NCI-H2081 treated with DMSO at 0.1 percent for 48 hours (cell line): ENCODE results near the gene SOD1.
"Not testable (repeated sequence)": the region's sequence is repeated elsewhere in the genome, so short reads cannot be mapped to it uniquely, and the experiment has no call there.

Experiments
- DNase-seq: peaks from one replicate; lab custom pipeline; 2025; lab: John Stamatoyannopoulos, UW

The SOD1 gene

DNA sequence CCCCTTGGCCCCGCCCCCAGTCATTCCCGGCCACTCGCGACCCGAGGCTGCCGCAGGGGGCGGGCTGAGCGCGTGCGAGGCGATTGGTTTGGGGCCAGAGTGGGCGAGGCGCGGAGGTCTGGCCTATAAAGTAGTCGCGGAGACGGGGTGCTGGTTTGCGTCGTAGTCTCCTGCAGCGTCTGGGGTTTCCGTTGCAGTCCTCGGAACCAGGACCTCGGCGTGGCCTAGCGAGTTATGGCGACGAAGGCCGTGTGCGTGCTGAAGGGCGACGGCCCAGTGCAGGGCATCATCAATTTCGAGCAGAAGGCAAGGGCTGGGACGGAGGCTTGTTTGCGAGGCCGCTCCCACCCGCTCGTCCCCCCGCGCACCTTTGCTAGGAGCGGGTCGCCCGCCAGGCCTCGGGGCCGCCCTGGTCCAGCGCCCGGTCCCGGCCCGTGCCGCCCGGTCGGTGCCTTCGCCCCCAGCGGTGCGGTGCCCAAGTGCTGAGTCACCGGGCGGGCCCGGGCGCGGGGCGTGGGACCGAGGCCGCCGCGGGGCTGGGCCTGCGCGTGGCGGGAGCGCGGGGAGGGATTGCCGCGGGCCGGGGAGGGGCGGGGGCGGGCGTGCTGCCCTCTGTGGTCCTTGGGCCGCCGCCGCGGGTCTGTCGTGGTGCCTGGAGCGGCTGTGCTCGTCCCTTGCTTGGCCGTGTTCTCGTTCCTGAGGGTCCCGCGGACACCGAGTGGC lies at the start of gene SOD1:
SOD1 (plus strand) TSS at position 158 of the 723 bp plus-strand sequence; CDS start at position 235, 77 bp downstream.
- DNase-seq = peak; percentile 65

DNA sequence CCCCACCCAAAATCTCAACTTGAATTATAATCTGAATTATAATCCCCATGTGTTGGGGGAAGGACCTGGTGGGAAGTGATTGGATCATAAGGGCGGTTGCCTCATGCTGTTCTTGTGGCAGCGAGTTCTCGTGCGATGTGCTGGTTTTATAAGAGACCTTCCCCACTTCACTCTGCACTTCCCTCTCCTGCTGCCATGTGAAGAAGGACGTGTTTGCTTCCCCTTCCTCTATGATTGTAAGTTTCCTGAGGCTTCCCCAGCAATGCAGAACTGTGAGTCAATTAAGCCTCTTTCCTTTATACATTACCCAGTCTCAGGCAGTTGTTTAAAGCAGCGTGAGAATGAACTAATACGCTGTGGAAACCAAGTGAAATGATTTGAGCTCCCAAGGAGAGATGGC lies 48.0 kb upstream of the SOD1 start:
- DNase-seq = no peak

DNA sequence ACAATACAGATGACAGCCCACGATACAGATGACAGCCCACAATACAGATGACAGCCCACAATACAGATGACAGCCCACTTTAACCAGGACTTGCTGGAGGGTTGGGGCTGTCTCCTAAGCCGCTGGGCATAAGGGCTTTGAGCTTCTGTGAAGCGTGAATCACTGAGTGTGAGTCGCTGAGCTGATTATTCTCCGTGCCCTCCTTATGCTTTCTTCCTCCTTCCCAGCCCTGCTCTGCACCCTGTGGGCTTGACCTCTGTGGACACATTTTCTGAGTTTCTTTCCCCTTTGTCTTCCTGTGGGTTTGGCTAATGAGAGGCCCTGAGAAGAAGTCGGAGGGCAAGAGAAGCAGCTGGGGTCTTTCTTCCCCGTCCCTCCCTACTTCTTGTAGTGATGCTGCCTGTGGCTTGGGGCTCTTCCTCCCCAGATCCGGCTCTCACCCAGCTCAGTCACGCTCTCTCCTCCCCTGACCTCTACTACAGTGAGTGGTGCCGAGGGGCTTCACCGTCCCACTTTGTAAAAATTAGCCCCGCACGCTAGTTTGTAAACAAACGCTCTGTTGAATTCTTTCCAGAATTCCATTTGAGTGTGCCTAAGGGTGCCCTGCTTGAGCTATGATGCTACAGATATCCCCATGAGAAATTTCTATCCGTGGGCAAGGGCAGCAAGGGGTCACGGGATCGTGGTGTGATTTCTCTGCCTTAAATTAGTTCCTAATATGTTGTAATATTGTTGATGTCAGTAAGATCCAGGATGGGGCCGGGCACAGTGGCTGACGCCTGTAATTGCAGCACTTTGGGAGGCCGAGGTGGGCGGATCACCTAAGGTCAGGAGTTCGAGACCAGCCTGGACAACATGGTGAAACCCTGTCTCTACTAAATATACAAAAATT lies 46.4 kb upstream of the SOD1 start:
- DNase-seq = no peak

DNA sequence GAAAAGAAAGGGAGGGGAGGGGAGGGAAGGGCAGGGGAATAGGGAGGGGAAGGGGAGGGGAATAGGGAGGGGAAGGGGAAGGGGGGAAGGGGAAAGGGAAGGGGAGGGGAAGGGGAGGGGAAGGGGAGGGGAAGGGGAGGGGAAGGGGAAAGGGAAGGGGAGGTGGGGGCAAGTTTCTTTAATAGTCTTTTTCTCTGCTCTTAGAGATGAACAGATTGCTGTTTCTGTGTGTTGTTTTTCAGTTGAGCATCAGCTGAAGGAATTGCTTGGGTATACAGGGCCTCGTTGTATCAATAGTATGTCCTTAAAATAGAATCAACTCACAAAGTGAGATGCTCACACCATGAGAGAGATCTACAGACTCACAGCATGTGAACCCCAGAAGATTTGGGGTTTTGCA lies 44.8 kb upstream of the SOD1 start:
- no peak for DNase-seq

DNA sequence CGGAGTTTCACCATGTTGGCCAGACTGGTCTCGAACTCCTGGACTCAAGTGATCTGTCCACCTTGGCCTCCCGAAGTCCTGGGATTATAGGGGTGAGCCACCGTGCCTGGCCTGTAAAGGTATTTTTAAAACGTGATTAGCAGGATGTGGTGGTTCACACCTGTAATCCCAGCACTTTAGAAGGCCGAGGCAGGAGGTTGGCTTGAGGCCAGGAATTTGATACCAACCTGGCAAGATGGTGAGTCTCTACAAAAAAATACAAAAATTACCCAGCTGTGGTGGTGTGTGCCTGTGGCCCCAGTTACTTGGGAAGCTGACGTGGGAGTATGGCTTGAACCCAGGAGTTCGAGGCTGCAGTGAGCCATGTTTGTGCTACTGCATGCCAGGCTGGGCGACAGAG lies 43.3 kb upstream of the SOD1 start:
- no peak for DNase-seq

DNA sequence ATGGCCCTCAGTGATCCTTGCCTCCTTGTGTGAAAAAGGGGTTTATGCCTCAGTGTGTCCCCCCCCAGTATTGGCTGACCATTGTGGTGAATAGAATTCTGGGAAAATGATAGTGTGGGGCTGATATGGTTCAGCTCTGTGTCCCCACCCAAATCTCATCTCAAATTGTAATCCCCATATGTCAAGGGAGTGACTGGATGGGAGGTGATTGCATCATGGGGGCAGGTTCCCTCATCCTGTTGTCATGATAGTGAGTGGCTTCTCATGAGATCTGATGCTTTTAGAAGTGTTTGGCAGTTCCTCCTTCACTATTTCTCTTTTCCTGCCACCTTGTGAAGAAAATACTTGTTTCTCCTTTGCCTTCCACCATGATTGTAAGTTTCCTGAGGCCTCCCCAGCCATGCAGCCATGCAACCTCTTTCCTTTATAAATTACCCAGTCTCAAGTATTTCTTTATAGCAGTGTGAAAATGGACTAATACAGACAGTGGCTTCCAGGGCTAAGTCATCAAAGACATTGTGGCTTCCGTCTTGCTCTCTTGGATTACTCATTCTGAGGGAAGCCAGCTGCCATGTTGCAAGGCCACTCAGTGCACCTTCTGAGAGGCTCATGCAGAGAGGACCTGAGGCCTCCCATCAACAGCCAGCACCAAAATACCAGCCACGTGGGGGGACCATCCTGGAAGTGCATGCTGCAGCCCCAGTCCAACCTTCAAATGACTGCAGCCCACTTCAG lies 40.6 kb upstream of the SOD1 start:
- DNase-seq = no peak

DNA sequence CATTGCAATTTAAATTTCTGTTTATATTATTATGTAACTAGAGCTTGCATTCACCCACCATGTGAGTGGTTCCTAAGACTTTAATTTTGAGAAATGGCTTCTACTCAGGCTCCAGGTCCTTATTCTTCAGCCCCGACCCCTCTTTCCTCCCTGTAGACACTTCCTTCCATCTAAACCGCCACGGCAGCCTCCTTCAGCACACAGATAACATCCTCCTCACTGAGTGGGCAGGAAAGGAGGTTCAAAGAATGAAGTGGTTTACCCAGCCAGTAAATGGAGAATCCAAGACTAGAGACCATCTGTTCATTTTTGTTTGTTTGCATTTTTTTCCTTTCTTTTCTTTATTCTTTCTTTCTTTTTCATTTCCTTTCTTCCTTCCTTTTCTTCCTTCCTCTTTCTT lies 37.1 kb upstream of the SOD1 start:
- no peak for DNase-seq

DNA sequence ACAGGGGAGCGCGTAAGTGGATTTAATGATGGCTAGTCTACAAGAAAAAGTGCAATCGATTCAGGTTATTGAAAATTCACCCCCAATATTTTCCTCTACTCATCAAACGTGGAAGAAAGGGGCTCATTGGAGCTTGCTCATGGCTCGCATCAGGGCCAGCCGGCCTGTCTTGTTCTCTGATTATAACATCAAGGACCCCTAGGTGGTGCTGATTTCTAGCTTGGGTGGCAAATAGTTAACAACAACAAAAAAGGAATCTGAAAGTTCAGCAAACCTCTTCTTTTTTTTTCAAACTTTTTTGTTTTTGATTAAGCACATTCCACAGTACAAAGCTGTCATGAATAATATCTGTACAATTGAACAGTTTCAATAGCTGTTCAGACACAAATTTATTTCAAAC lies 35.8 kb upstream of the SOD1 start:
- no peak for DNase-seq

DNA sequence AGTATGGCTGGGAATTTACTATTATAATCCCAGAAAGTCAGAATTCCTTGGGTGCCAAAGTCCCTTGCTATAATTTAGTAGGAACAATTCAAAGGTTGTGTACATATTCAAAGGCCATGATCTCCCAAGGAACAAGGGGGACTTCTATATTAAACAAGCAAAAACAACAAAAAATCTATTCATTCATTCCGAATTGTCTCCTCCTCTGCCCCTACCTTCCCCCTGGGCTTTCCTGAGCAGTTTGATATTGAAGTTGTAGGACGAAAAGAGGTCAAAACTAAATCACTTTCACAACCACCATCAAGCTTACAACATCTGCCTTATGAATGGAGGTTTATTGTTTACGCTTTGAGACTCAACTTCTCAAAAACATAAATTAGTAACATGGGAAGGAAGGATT lies 35.3 kb upstream of the SOD1 start:
- no peak for DNase-seq

DNA sequence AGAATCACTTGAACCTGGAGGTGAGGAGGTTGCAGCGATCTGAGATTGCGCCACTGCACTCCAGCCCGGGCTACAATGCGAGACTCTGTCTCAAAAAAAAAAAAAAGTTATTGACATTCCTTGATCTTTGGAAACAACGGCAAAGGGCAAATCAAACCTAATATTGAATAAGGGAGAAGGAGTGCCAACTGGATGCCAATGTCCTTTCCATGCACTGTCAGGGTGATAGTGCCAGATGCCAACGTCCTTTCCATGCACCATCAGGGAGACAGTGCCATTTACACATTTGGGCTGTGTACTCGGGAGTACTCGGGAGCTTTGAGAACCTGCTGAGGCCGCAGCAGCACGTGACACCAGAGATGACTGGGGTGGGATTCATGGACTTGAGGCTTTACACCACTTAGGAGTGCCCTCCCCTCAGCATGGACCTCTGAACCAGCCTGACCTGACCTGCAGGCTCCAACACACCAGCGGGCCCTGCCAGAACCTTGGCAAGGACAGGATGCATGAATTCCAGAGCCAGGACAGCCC lies 34.5 kb upstream of the SOD1 start:
- no peak for DNase-seq

DNA sequence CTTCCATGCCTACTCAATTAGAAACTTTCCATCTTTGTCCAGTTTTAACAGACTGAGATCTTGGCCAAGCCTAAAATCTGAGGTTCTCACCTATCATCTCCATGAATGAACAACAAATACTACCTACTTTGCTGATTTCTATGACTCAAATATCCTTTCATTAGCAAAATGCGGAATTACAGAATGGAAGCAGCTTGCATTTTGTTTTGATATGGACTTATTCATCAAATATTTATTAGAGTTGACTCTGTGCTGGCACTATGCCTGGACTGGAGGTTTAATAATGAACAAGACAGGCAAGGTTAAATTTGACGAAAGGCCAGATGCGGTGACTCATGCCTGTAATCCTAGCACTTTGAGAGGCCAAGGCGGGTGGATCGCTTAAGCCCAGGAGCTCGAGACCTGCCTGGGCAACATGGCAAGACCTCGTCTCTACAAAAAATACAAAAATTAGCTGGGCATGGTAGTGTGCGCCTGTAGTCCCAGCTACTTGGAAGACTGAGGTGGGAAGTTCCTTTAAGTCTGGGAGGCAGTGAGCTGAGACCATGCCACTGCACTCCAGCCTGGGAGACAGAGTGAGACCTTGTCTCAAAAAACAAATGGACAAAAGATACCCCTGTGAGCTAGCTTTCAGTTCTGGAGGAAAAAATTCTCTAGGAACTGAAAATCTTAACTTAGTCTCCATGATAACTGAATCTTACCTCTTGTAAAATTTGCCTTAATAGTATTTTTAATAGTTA lies 29.4 kb upstream of the SOD1 start:
- DNase-seq = no peak

DNA sequence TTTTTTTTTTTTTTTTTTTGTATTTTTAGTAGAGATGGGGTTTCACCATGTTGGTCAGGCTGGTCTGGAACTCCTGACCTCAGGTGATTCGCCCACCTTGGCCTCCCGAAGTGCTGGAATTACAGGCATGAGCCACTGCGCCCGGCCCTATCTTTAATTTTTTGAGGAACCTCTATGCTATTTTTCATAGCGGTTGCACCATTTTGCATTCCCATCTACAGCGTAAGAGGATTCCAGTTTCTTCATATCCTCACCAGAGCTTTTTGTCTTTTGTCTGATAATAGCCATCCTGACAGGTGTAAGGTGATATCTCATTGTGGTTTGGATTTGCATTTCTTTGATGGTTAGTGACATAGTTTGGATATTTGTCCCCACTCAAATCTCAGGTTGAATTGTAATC lies 27.6 kb upstream of the SOD1 start:
- DNase-seq = not testable (repeated sequence)

DNA sequence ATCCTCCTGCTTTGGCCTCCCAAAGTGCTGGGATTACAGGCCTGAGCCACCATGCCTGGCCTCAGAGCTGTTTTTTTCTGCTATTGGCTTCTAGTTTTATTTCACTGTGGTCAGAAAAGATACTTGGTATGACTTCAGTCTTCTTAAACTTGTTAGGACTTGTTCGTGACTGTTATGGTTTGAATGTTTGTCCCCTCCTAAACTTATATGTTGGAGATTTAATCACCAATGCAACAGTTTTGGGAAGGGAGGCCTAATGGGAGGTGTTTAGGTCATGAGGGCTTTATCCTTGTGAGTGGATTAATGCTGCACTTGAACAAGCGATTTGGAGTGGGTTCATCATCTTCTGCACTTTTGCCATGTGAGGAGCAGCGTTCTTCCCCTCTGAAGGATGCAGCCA lies 24.5 kb upstream of the SOD1 start:
- DNase-seq = no peak

DNA sequence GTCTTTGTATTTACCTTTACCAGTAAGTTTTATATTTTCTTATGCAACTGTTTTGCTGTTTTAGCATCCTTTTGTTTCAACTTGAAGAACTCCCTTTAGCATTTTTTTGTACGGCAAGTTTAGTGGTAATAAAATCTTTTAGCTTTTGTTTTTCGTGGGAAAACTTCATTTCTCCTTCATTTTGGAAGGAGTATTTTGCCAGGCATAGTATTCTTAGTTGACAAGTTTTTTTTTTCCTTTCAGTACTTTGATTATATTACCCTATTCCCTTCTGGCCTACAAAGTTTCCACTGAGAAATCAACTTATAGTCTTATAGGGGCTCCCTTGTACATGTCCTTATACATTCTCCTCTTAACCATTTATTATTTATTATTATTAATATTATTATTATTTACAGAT lies 22.6 kb upstream of the SOD1 start:
- DNase-seq = no peak

DNA sequence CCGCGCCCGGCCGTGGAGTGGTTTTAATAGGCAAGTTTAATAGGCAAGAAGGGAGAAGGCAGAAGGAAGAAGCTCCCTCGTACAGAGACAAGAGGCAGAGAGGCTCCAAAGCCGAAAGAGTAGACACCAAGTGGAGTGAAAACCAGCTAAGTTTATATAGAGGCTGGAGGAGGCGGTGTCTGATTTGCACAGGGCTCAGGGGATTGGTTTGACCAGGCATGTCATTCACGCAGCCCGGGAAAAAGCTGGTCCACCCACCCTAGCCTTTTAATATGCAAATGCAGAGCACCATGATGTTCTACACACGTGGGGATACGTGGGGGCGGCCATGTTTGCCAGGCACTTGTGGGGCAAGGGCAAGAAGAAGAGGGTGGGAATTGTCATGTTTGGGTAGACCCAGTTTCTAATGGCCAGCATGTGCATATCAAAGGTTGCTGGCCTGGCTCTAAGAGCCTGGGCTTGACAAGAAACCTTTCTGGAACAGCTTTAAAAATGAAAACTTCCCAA lies 18.0 kb upstream of the SOD1 start:
- no peak for DNase-seq

DNA sequence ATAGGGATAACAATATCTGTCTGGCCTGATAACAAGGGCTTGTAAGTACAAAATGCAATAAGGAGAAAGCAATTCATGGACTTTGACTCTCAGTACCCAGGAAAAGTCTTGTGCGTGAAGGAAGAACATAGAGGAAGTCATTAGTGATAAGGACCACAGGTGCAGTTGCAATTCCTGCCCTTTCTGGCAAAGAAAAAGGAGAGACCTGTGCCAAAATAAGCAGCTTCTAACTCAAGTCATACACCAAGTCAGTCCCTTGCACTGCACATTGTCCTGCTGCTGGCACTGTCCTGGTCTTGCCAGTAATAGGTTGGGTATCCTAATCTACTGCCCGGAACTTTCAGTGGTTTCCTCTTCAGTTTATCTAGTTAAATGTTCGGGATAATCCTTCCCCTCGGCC lies 14.8 kb upstream of the SOD1 start:
- DNase-seq = no peak

DNA sequence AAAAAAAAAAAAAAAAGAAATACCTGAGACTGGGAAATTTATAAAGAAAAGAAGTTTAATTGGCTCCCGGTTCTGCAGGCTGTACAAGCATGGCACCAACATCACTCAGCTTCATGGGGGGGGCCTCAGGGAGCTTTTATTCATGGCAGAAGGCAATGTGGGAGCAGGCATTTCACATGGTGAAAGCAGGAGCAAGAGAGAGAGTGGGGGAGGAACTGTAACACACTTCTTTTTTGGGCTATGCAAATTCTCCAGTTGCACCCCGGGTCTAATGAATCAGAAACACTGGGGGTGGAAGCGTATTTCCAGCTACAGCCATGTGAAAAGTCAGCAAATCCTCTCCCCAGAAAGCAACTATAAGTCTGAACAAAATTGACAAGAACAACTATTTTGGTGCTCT lies 11.8 kb upstream of the SOD1 start:
- DNase-seq = no peak

DNA sequence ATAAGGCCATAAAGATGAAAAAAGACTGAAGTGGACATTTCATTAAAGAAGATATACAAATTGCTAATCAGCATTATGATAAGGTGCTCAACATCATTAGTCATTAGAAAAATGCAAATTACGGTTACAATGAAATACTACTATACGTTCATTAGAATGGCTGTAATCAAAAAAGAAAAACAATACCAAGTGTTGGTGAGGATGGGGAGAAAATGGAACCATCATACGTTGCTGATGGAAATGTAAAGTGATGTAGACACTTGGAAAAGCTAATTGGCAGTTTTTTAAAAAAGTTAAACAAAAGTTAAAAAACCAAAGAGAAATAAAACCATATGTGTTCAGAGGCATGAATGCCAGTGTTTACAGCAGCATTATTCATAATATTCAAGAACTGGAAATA lies 8.6 kb upstream of the SOD1 start:
- no peak for DNase-seq

DNA sequence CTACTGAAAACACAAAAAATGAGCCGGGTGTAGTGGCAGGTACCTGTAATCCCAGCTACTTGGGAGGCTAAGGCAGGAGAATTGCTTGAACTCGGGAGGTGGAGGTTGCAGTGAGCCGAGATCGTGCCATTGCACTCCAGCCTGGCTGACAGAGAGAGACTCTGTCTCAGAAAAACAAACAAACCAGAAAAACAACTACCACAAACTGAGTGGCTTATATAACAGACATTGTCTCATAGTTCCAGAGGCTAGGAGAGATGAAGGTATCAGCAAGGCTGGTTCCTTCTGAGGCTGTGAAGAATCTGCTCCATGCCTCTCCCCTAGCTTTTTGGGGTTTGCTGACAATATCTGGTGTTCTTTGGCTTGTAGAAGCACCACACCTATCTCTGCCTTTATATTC lies 8.0 kb upstream of the SOD1 start:
- DNase-seq = not testable (repeated sequence)

DNA sequence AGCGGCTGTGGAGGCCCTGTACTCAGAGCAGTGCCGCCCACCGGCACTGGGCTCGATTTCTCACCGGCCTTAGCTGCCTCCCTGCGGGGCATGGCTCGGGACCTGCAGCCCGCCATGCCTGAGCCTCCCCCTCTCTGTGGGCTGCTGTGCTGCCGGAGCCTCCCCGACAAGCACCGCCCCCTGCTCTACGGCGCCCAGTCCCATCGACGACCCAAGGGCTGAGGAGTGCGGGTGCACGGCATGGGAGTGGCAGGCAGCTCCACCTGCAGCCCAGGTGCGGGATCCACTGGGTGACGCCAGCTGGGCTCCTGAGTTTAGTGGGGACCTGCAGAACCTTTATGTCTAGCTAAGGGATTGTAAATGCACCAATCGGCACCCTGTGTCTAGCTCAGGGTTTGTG lies 5.2 kb upstream of the SOD1 start:
- no peak for DNase-seq

DNA sequence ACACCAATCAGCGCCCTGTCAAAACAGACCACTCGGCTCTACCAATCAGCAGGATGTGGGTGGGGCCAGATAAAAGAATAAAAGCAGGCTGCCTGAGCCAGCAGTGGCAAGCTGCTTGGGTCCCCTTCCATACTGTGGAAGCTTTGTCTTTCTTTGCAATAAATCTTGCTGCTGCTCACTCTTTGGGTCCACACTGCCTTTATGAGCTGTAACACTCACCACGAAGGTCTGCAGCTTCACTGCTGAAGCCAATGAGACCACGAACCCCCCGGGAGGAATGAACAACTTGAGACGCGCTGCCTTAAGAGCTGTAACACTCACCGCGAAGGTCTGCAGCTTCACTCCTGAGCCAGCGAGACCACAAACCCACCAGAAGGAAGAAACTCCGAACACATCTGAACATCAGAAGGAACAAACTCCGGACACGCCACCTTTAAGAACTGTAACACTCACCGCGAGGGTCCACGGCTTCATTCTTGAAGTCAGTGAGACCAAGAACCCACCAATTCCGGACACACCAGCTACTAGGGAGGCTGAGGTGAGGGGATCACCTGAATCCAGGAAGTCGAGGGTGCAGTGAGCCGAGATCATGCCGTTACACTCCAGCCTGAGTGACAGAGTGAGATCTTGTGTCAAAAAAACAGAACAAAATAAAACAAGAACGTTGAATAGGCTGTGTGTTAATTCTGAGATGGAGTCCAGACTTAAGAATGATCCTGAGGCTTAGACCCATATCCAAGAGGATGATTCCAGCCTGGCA lies 4.5 kb upstream of the SOD1 start:
- DNase-seq = not testable (repeated sequence)
